H9 (cell line): ENCODE results near the gene GPR137. TPM values are rescaled to one million over a fixed set of nuclear protein-coding genes. Genes with fewer than 3 reads are reported as not detected.

Experiments
- DNase-seq: peaks from one replicate; pipeline ENCODE4 v3.0.0-alpha.2; 2017
- H2AFZ ChIP-seq: one replicate; pipeline ENCODE4 v1.6.1; 2013; ENCODE audit warnings: mild to moderate bottlenecking, low read length, control low read depth, moderate library complexity
- H2AK5ac ChIP-seq: 2 replicates; pipeline ENCODE4 v1.6.1; 2013; ENCODE audit warnings: low read length, control low read depth, mixed read lengths; ENCODE audit not compliant: insufficient read length
- H2BK120ac ChIP-seq: one replicate; pipeline ENCODE4 v1.6.1; 2013; ENCODE audit warnings: low read depth, mild to moderate bottlenecking, low read length, control low read depth, inconsistent platforms; ENCODE audit not compliant: poor library complexity, severe bottlenecking
- H2BK12ac ChIP-seq: 2 replicates; pipeline ENCODE4 v1.6.1; 2013; ENCODE audit warnings: low read length, control low read depth, mixed read lengths, low read depth; ENCODE audit not compliant: insufficient read length
- H2BK15ac ChIP-seq: 2 replicates; pipeline ENCODE4 v1.6.1; 2013; ENCODE audit warnings: low read depth, low read length, control low read depth
- H2BK20ac ChIP-seq: one replicate; pipeline ENCODE4 v1.6.1; 2013; ENCODE audit warnings: low read depth, mild to moderate bottlenecking, low read length, control low read depth, inconsistent platforms; ENCODE audit not compliant: poor library complexity, severe bottlenecking
- H2BK5ac ChIP-seq: 2 replicates; pipeline ENCODE4 v1.6.1; 2013; ENCODE audit warnings: low read length, control low read depth, mixed read lengths; ENCODE audit not compliant: insufficient read length
- H3K14ac ChIP-seq: 2 replicates; pipeline ENCODE4 v1.6.1; 2013; ENCODE audit warnings: low read length, control low read depth; ENCODE audit not compliant: insufficient read depth
- H3K18ac ChIP-seq: 2 replicates; pipeline ENCODE4 v1.6.1; 2013; ENCODE audit warnings: low read depth, mild to moderate bottlenecking, mixed read lengths, low read length, control low read depth; ENCODE audit not compliant: insufficient read length
- H3K23ac ChIP-seq: 2 replicates; pipeline ENCODE4 v1.6.1; 2013; ENCODE audit warnings: low read length, control low read depth, mixed read lengths, low read depth; ENCODE audit not compliant: insufficient read length
- H3K23me2 ChIP-seq: 2 replicates; pipeline ENCODE4 v1.6.1; 2013; ENCODE audit warnings: low read depth, mild to moderate bottlenecking, mixed read lengths, low read length, control low read depth; ENCODE audit not compliant: insufficient read length, poor library complexity, severe bottlenecking
- H3K27ac ChIP-seq: 2 replicates; pipeline ENCODE4 v1.5.1; 2013; ENCODE audit warnings: low read length, control low read depth, mixed read lengths, low read depth; ENCODE audit not compliant: insufficient read length
- H3K27me3 ChIP-seq: 2 replicates; pipeline ENCODE4 v1.6.1; 2013; ENCODE audit warnings: low read length, control low read depth, inconsistent platforms; ENCODE audit not compliant: insufficient read depth
- H3K4ac ChIP-seq: 2 replicates; pipeline ENCODE4 v1.6.1; 2013; ENCODE audit warnings: low read depth, mild to moderate bottlenecking, control low read depth, inconsistent platforms, low read length, moderate library complexity
- H3K4me1 ChIP-seq: 2 replicates; pipeline ENCODE4 v1.6.1; 2013; ENCODE audit warnings: low read length, control low read depth, inconsistent platforms; ENCODE audit not compliant: insufficient read depth
- H3K4me2 ChIP-seq: 2 replicates; pipeline ENCODE4 v1.6.1; 2013; ENCODE audit warnings: low read length, control low read depth, mixed read lengths; ENCODE audit not compliant: insufficient read length, insufficient read depth
- H3K56ac ChIP-seq: 2 replicates; pipeline ENCODE4 v1.6.1; 2013; ENCODE audit warnings: low read depth, mild to moderate bottlenecking, mixed read lengths, low read length, control low read depth; ENCODE audit not compliant: insufficient read length
- H3K79me1 ChIP-seq: 2 replicates; pipeline ENCODE4 v1.6.1; 2013; ENCODE audit warnings: low read depth, mild to moderate bottlenecking, moderate library complexity, low read length, control low read depth, inconsistent platforms; ENCODE audit not compliant: insufficient read depth, poor library complexity, severe bottlenecking
- H3K79me2 ChIP-seq: 2 replicates; pipeline ENCODE4 v1.6.1; 2013; ENCODE audit warnings: low read length, control low read depth, inconsistent platforms; ENCODE audit not compliant: insufficient read depth
- H3K9ac ChIP-seq: 2 replicates; pipeline ENCODE4 v1.6.1; 2013; ENCODE audit warnings: low read length, control low read depth, mixed read lengths; ENCODE audit not compliant: insufficient read length; ENCODE audit errors: extremely low read depth
- H3K9me3 ChIP-seq: one replicate; pipeline ENCODE4 v1.6.1; 2013; ENCODE audit warnings: low read depth, low read length, inconsistent platforms; ENCODE audit not compliant: control insufficient read depth
- H3T11ph ChIP-seq: one replicate; pipeline ENCODE4 v1.6.1; 2013; ENCODE audit warnings: mild to moderate bottlenecking, low read length, control low read depth, inconsistent platforms
- H4K20me1 ChIP-seq: one replicate; pipeline ENCODE4 v1.6.1; 2013; ENCODE audit not compliant: control insufficient read depth, insufficient read length, insufficient read depth
- H4K5ac ChIP-seq: 2 replicates; pipeline ENCODE4 v1.6.1; 2013; ENCODE audit warnings: low read depth, mild to moderate bottlenecking, mixed read lengths, low read length, control low read depth; ENCODE audit not compliant: insufficient read length
- H4K8ac ChIP-seq: replicated peaks from 2 replicates; pipeline ENCODE4 v1.6.1; 2013; ENCODE audit warnings: low read length, control low read depth, mixed read lengths, low read depth; ENCODE audit not compliant: insufficient read length
- H4K91ac ChIP-seq: 2 replicates; pipeline ENCODE4 v1.6.1; 2013; ENCODE audit warnings: low read depth, mild to moderate bottlenecking, moderate library complexity, mixed read lengths, low read length, control low read depth; ENCODE audit not compliant: insufficient read length
- H3K27ac Mint-ChIP-seq, 3 experiments: 2 replicates in 2 of 3; 3 replicates in 1 of 3; pipeline ENCODE4 v1.8.0; 2020 to 2021; ENCODE audit warnings: mixed read lengths in 3 of 3, mild to moderate bottlenecking in 1 of 3, moderate library complexity in 1 of 3
- H3K27me3 Mint-ChIP-seq: 2 replicates; pipeline ENCODE4 v1.8.0; 2021; ENCODE audit warnings: low read depth, mild to moderate bottlenecking, moderate library complexity, mixed read lengths
- H3K36me3 Mint-ChIP-seq, 3 experiments: 2 replicates in 2 of 3; 3 replicates in 1 of 3; pipeline ENCODE4 v1.8.0; 2020 to 2021; ENCODE audit warnings: low read depth in 3 of 3, mixed read lengths in 3 of 3; ENCODE audit not compliant: insufficient read depth in 1 of 3
- H3K4me1 Mint-ChIP-seq, 2 experiments: 2 replicates each; pipeline ENCODE4 v1.8.0; 2020; ENCODE audit warnings: mixed read lengths in 2 of 2
- H3K4me3 Mint-ChIP-seq, 2 experiments: 2 replicates in 1 of 2; 3 replicates in 1 of 2; pipeline ENCODE4 v1.8.0; 2020 to 2021; ENCODE audit warnings: mild to moderate bottlenecking in 2 of 2, mixed read lengths in 2 of 2, moderate library complexity in 1 of 2
- H3K9me3 Mint-ChIP-seq, 2 experiments: 2 replicates in 1 of 2; 3 replicates in 1 of 2; pipeline ENCODE4 v1.8.0; 2020; ENCODE audit warnings: mild to moderate bottlenecking in 2 of 2, mixed read lengths in 2 of 2, moderate library complexity in 1 of 2
- CTCF ChIP-seq: fragments of 200-600 bp; sonication (generic); conservative IDR thresholded peaks from 3 replicates; pipeline ENCODE4 v1.8.0; 2021; ENCODE audit warnings: antibody characterized with exemption, mild to moderate bottlenecking
- WGBS: extraction: QIAGEN DNeasy Blood & Tissue Kit; methylation state at CpG from one replicate; pipeline ENCODE4 v1.1.7; 2013; ENCODE audit warnings: missing lambda C conversion rate, low lambda C conversion rate, mixed read lengths; ENCODE audit not compliant: insufficient read length; ENCODE audit errors: extremely low coverage; 5-methylcytosine and 5-hydroxymethylcytosine counted together
- total RNA-seq: library from RNA; stranded (reverse); gene quantifications from 2 replicates; pipeline ENCODE4 v1.2.1, GENCODE V29; 2021

GPR137 gene
- total RNA-seq, 1 experiment from 2014 or later: 39.6 TPM

GRCh38 chr11:64258946-64259532, 26.6 kb upstream of the GPR137 start:
- Mint-ChIP-seq H3K36me3 (peaks cover 46 to 86% (median 71%) of the 10 kb centered on the region in 3 experiments), H3K27ac (no peak overlapping the region), H3K4me1 (peaks cover 0 to 8% of the 10 kb centered on the region in 2 experiments; a peak in 3 of 4 replicates), H3K4me3 (no peak overlapping the region), H3K9me3 (no peaks in the 10 kb centered on the region), H3K27me3 (no peaks in the 10 kb centered on the region)
- Histone ChIP-seq H3K14ac (no peak overlapping the region), H3K23me2 (no peaks in the 10 kb centered on the region), H2AK5ac (no peak overlapping the region), H2AFZ (no peak overlapping the region), H4K20me1 (no peaks in the 10 kb centered on the region), H4K8ac (no peak overlapping the region), H3T11ph (no peak overlapping the region), H4K5ac (no peak overlapping the region), H4K91ac (no peak overlapping the region), H3K79me2 (no peaks in the 10 kb centered on the region), H3K4me2 (no peak overlapping the region), H3K4me1 (no peaks in the 10 kb centered on the region), H3K79me1 (no peaks in the 10 kb centered on the region), H3K27ac (no peak overlapping the region), H2BK120ac (no peak overlapping the region), H3K27me3 (no peaks in the 10 kb centered on the region), H2BK12ac (no peak overlapping the region), H2BK20ac (no peak overlapping the region), H3K9ac (no peak overlapping the region), H3K18ac (no peak overlapping the region), H3K9me3 (no peaks in the 10 kb centered on the region), H3K56ac (no peak overlapping the region), H2BK5ac (no peak overlapping the region), H3K23ac (no peak overlapping the region), H2BK15ac (no peak overlapping the region), H3K4ac (no peak overlapping the region)
- no peak for TF ChIP-seq CTCF
- DNase-seq: no peak
- no CpG with 5 or more reads among the region's 32 CpGs for WGBS
